HepG2 (cell line): ENCODE data around the gene AKT2. TPM values are rescaled to one million over a fixed set of nuclear protein-coding genes. Genes with fewer than 3 reads are reported as not detected.

Source experiments
- ARNT ChIP-seq: fragments of 450-650 bp; IDR thresholded peaks from 2 replicates; pipeline ENCODE4 v1.6.1; 2017
- HOXA5 ChIP-seq: sonication (generic); formaldehyde crosslinking; IDR thresholded peaks from 2 replicates; pipeline ENCODE4 v1.4.0; 2020; ENCODE audit warnings: missing genetic modification reagents
- HOXD1 ChIP-seq: sonication (generic); formaldehyde crosslinking; IDR thresholded peaks from 2 replicates; pipeline ENCODE4 v1.5.0; 2020; ENCODE audit warnings: missing genetic modification reagents
- IKZF4 ChIP-seq: sonication (generic); formaldehyde crosslinking; IDR thresholded peaks from 2 replicates; pipeline ENCODE4 v1.5.1; 2020; ENCODE audit warnings: borderline replicate concordance, mild to moderate bottlenecking, low read depth, missing genetic modification reagents; ENCODE audit errors: not compliant biosample characterization
- IRF2 ChIP-seq: IDR thresholded peaks from 2 replicates; pipeline ENCODE4 v1.6.1; 2018; ENCODE audit warnings: missing genetic modification reagents, missing compliant biosample characterization
- MNT ChIP-seq: fragments of 450-650 bp; IDR thresholded peaks from 2 replicates; pipeline ENCODE4 v1.6.1; 2016
- NR2C2 ChIP-seq: sonication (generic); formaldehyde crosslinking; IDR thresholded peaks from 2 replicates; pipeline ENCODE4 v1.4.0; 2020; ENCODE audit warnings: missing genetic modification reagents, mild to moderate bottlenecking, moderate library complexity, borderline replicate concordance
- NR2F6 ChIP-seq, 2 experiments: IDR thresholded peaks; 2 replicates each; pipeline ENCODE4 v1.6.1; 2016; ENCODE audit warnings: antibody characterized with exemption in 1 of 2, mild to moderate bottlenecking in 1 of 2
- PAXIP1 ChIP-seq: sonication (generic); formaldehyde crosslinking; conservative IDR thresholded peaks from 2 replicates; pipeline ENCODE4 v1.4.0; 2020; ENCODE audit warnings: mild to moderate bottlenecking, missing genetic modification reagents, moderate library complexity
- RARA ChIP-seq: IDR thresholded peaks from 2 replicates; pipeline ENCODE4 v1.6.1; 2016; ENCODE audit warnings: missing genetic modification reagents, missing compliant biosample characterization
- RFXANK ChIP-seq: IDR thresholded peaks from 2 replicates; pipeline ENCODE4 v1.6.1; 2016
- SKI ChIP-seq: fragments of 450-650 bp; IDR thresholded peaks from one replicate; pipeline ENCODE4 v1.6.1; 2018; ENCODE audit warnings: mild to moderate bottlenecking; ENCODE audit not compliant: partially characterized antibody
- SP1 ChIP-seq, 2 experiments: fragments of 450-650 bp in 1 of 2; sonication (generic) in 1 of 2; formaldehyde crosslinking in 1 of 2; IDR thresholded peaks; 2 replicates each; pipeline versions ENCODE4 v1.4.0 to v1.6.1; 2016 to 2020; ENCODE audit warnings: missing genetic modification reagents in 1 of 2
- SPEN ChIP-seq: sonication (generic); formaldehyde crosslinking; IDR thresholded peaks from 2 replicates; pipeline ENCODE4 v1.5.1; 2020; ENCODE audit warnings: low read depth, mild to moderate bottlenecking, missing genetic modification reagents
- ZBTB39 ChIP-seq: sonication (generic); formaldehyde crosslinking; IDR thresholded peaks from 2 replicates; pipeline ENCODE4 v1.5.0; 2020; ENCODE audit warnings: missing genetic modification reagents
- ZNF224 ChIP-seq: sonication (generic); formaldehyde crosslinking; IDR thresholded peaks from 2 replicates; pipeline ENCODE4 v1.5.0; 2020; ENCODE audit warnings: mild to moderate bottlenecking, missing genetic modification reagents
- ZNF30 ChIP-seq: sonication (generic); formaldehyde crosslinking; IDR thresholded peaks from 2 replicates; pipeline ENCODE4 v1.5.0; 2020; ENCODE audit warnings: mild to moderate bottlenecking, missing genetic modification reagents
- ZNF446 ChIP-seq: sonication (generic); formaldehyde crosslinking; IDR thresholded peaks from 2 replicates; pipeline ENCODE4 v1.5.0; 2020; ENCODE audit warnings: mild to moderate bottlenecking, missing genetic modification reagents
- ZNF567 ChIP-seq: sonication (generic); formaldehyde crosslinking; IDR thresholded peaks from 2 replicates; pipeline ENCODE4 v1.8.1; 2023; ENCODE audit warnings: mild to moderate bottlenecking, missing genetic modification reagents, borderline replicate concordance
- ZNF569 ChIP-seq: sonication (generic); formaldehyde crosslinking; IDR thresholded peaks from 2 replicates; pipeline ENCODE4 v1.5.0; 2020; ENCODE audit warnings: mild to moderate bottlenecking, missing genetic modification reagents, moderate library complexity, borderline replicate concordance
- ZNF605 ChIP-seq: sonication (generic); formaldehyde crosslinking; IDR thresholded peaks from 2 replicates; pipeline ENCODE4 v1.8.0; 2022; ENCODE audit warnings: mild to moderate bottlenecking, missing genetic modification reagents
- ZNF607 ChIP-seq: sonication (generic); formaldehyde crosslinking; IDR thresholded peaks from 2 replicates; pipeline ENCODE4 v1.5.1; 2020; ENCODE audit warnings: missing genetic modification reagents, mild to moderate bottlenecking, borderline replicate concordance
- ZNF616 ChIP-seq: sonication (generic); formaldehyde crosslinking; IDR thresholded peaks from 2 replicates; pipeline ENCODE4 v1.5.0; 2020; ENCODE audit warnings: low read depth, mild to moderate bottlenecking, missing genetic modification reagents
- polyA plus RNA-seq, 8 experiments: library from polyadenylated mRNA; depleted of rRNA in 3 of 8; stranded (reverse) in 7 of 8; unstranded in 1 of 8; fragments of >200 nt; fragmentation: Illumina TruSeq in 4 of 8; extraction: Trizol in 4 of 8; gene quantifications; 2 replicates each; pipeline versions ENCODE4 v1.2.1 to v1.2.3, GENCODE V29; 2011 to 2016; ENCODE audit warnings: low read depth in 4 of 8, missing spikeins in 1 of 8, mixed read lengths in 1 of 8; ENCODE audit not compliant: insufficient read depth in 1 of 8
- total RNA-seq, 5 experiments: library from RNA; depleted of rRNA; stranded (reverse); fragments of >200 nt; fragmentation: Illumina TruSeq; extraction: Trizol; gene quantifications; 2 replicates each; pipeline ENCODE4 v1.2.3, GENCODE V29; 2016; ENCODE audit warnings: low read depth in 1 of 5

Gene AKT2
- total and polyA plus RNA-seq, 2 of the 13 experiments (the other 11 are each of a cell fraction or from before 2014, with no cell fraction given): 82.1 to 173 TPM

GRCh38 chr19:40285353-40286234 lies 449 bp upstream of the AKT2 start (continued):
- TF ChIP-seq HOXD1 (0 out of 2 replicates have a peak, but pooled peaks have one; percentile 27), ZNF605 (peak; percentile 56; the same call in 1 of the 2 replicates), ZNF569 (CRISPR knock-in tag) (no peak), RFXANK (CRISPR knock-in tag) (no peak), MNT (no peak), PAXIP1 (peak; percentile 43; the same call in 1 of the 2 replicates), ARNT (no peak), ZNF446 (CRISPR knock-in tag) (no peak), SPEN (CRISPR knock-in tag) (peak; percentile 93), IKZF4 (CRISPR knock-in tag) (peak; percentile 16), SKI (peak; percentile 20), ZNF616 (CRISPR knock-in tag) (no peak), ZBTB39 (CRISPR knock-in tag) (no peak), NR2F6 (IDR thresholded peaks at IDR 0.05) (no peak), NR2F6 (CRISPR knock-in tag; IDR thresholded peaks at IDR 0.05) (no peak), ZNF607 (CRISPR knock-in tag) (peak; percentile 21; the same call in 1 of the 2 replicates), ZNF30 (CRISPR knock-in tag) (no peak), ZNF567 (peak; percentile 41; the same call in 1 of the 2 replicates), NR2C2 (CRISPR knock-in tag) (peak; percentile 67), IRF2 (peak; percentile 39), SP1 (IDR thresholded peaks at IDR 0.05) (no peak), SP1 (CRISPR knock-in tag; IDR thresholded peaks at IDR 0.05) (0 out of 2 replicates have a peak, but pooled peaks have one; percentile 20), ZNF224 (CRISPR knock-in tag) (0 out of 2 replicates have a peak, but pooled peaks have one; percentile 62), RARA (CRISPR knock-in tag) (no peak), HOXA5 (0 out of 2 replicates have a peak, but pooled peaks have one; percentile 36)
